Uterus (tissue), 4 donors: ENCODE data around the gene HSPA12B. TPM values are rescaled to one million over a fixed set of nuclear protein-coding genes. Genes with fewer than 3 reads are reported as not detected.

ENCODE experiments used
- DNase-seq, 2 donors: peaks; one replicate each; pipeline ENCODE4 v3.0.0-alpha.2; 2019 to 2020
- H3K27ac ChIP-seq, 2 donors: fragments of 200-600 bp; sonication (generic); 1 replicate in 1 of 2; 2 replicates in 1 of 2; pipeline ENCODE4 v1.5.1; 2016 to 2018
- H3K27me3 ChIP-seq, 2 donors: fragments of 200-600 bp; sonication (generic); one replicate each; pipeline ENCODE4 v1.5.1; 2018 to 2019; ENCODE audit warnings: control low read depth in 1 of 2
- H3K36me3 ChIP-seq, 2 donors: fragments of 200-600 bp; sonication (generic); one replicate each; pipeline ENCODE4 v1.5.1; 2019; ENCODE audit warnings: control low read depth in 1 of 2
- H3K4me1 ChIP-seq, 2 donors: fragments of 200-600 bp; sonication (generic); one replicate each; pipeline ENCODE4 v1.5.1; 2018 to 2019; ENCODE audit warnings: control low read depth in 1 of 2
- H3K4me3 ChIP-seq, 2 donors: fragments of 200-600 bp; sonication (generic); 1 replicate in 1 of 2; 2 replicates in 1 of 2; pipeline ENCODE4 v1.5.1; 2018 to 2019; ENCODE audit warnings: mild to moderate bottlenecking in 1 of 2
- H3K9me3 ChIP-seq, 2 donors: fragments of 200-600 bp; sonication (generic); one replicate each; pipeline ENCODE4 v1.5.1; 2019; ENCODE audit warnings: control low read depth in 1 of 2
- POLR2A ChIP-seq, 2 donors: fragments of 450-650 bp; IDR thresholded peaks; one replicate each; pipeline ENCODE4 v1.6.1; 2016; ENCODE audit warnings: antibody characterized with exemption in 2 of 2, mild to moderate bottlenecking in 1 of 2, moderate library complexity in 1 of 2
- intact Hi-C: fragments of 100-400 bp; cut with DNase I; formaldehyde crosslinking; loops from one replicate; pipeline ENCODE4 v1.15.1; 2023; ENCODE audit warnings: low total_unique reads
- total RNA-seq, 4 donors: library from RNA; depleted of rRNA in 3 of 4; stranded (reverse); fragments of >200 nt in 3 of 4; gene quantifications; one replicate each; pipeline versions ENCODE4 v1.1.0 to v1.2.4, GENCODE V29; 2014 to 2023
- TF ChIP-seq, protein P1 (sequence below), 4 experiments: fragments of 200-600 bp in 2 of 4; fragments of 450-650 bp in 2 of 4; sonication (generic) in 2 of 4; IDR thresholded peaks; one replicate each; pipeline ENCODE4 v1.5.1; 2016 to 2019; ENCODE audit warnings: antibody characterized with exemption in 4 of 4, mild to moderate bottlenecking in 2 of 4, moderate library complexity in 1 of 4
- donor health status: DM: yes; HTN: yes; CAD: no.

Gene HSPA12B
- total RNA-seq, 4 donors from 2014 or later = 4.7 to 46.2 (median 27.6) TPM

DNA sequence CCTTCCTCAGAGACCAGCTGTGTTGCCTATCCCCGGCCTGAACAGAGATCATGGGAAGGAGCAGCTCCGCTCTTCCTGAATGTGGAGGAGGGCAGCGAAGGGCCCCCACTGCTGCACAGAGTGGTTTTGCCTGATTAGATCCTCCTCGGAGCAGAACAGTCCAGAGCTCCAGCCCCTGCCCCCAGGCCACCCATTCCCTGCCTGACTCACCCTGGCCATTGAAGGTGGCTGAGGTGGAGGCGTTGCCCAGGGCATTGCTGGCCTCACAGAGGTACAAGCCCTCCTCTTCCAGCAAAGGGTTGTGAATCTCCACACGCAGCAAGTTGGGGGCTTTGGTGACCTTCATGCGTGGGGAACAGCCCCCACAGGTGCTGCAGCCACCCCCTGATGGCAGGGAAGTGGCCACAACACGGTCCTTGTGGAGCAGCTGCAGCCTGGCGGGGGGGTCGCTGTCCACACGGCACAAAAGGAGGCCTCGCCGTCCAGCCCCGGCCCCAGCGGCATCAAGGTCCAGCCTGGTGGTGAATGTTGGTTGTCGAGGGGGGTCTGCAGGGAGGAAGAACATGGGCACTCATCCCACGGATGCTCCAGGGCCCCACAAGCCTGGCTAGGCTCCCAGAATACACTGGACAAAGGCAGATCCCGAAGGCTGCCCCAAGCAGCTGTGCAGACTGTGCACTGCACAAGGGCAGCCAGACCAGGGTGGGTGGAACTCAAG, 34.7 kb upstream of the HSPA12B start:
- Histone ChIP-seq H3K27me3 (no peaks in the 10 kb centered on the region), H3K9me3 (no peaks in the 10 kb centered on the region), H3K4me1 (no peaks in the 10 kb centered on the region), H3K27ac (no peak overlapping the region), H3K4me3 (no peak overlapping the region), H3K36me3 (no peaks in the 10 kb centered on the region)
- TF ChIP-seq POLR2A (IDR thresholded peaks at IDR 0.05) = no peak
- TF ChIP-seq, protein P1, sequence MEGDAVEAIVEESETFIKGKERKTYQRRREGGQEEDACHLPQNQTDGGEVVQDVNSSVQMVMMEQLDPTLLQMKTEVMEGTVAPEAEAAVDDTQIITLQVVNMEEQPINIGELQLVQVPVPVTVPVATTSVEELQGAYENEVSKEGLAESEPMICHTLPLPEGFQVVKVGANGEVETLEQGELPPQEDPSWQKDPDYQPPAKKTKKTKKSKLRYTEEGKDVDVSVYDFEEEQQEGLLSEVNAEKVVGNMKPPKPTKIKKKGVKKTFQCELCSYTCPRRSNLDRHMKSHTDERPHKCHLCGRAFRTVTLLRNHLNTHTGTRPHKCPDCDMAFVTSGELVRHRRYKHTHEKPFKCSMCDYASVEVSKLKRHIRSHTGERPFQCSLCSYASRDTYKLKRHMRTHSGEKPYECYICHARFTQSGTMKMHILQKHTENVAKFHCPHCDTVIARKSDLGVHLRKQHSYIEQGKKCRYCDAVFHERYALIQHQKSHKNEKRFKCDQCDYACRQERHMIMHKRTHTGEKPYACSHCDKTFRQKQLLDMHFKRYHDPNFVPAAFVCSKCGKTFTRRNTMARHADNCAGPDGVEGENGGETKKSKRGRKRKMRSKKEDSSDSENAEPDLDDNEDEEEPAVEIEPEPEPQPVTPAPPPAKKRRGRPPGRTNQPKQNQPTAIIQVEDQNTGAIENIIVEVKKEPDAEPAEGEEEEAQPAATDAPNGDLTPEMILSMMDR (IDR thresholded peaks at IDR 0.05) = no peak
- intact Hi-C loops = no loop called here
- no peak for DNase-seq

DNA sequence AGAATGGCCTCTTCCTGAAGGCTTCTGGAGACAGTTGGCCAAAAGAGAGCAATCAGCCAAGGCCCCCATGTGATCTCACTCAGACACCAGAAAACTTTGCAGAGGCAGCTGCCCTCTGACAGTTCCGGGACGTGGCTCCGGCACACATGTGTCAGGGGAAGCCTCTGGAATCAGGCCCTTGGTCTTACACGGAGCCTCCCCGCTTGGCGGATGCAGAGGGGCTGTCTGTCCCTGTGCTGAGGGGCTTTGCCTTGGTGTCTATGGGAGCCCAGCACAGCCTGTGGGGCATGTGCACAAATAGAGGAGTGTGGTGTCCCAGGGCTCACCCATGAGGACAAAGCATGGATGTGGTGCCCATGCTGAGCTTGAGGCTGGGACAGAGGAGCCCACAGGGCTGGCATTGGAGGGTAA, 33.9 kb upstream of the HSPA12B start:
- intact Hi-C loops = no loop called here
- Histone ChIP-seq H3K4me3 (no peak overlapping the region), H3K27me3 (no peaks in the 10 kb centered on the region), H3K27ac (no peak overlapping the region), H3K4me1 (no peaks in the 10 kb centered on the region), H3K9me3 (no peaks in the 10 kb centered on the region), H3K36me3 (no peaks in the 10 kb centered on the region)
- TF ChIP-seq, protein P1 (IDR thresholded peaks at IDR 0.05) = no peak
- TF ChIP-seq POLR2A (IDR thresholded peaks at IDR 0.05) = no peak
- DNase-seq = no peak

DNA sequence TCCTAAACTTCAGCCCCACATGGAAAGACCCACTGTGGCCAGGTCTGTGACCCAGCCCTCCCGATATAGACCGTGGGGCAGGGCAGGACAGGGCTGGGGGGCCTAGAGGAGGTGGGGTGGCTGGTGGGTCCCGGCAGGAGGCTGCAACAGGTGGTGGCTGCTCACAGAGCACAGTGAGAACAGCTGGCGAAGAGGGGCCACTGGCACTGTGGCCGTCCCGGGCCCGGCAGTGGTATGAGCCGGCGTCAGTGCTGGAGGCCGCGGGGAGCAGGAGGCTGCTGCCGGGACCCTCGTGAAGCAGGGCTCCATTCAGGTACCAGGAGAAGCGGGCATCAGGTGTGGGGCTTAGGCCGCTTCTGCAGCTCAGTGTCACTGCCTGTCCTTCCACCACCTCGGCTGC, 33.4 kb upstream of the HSPA12B start:
- H3K36me3 ChIP-seq = no peaks in the 10 kb centered on the region
- DNase-seq = no peak
- no peaks in the 10 kb centered on the region for H3K9me3 ChIP-seq
- H3K27ac ChIP-seq = no peak overlapping the region
- intact Hi-C loops = no loop called here
- no peak for TF ChIP-seq POLR2A (IDR thresholded peaks at IDR 0.05)
- TF ChIP-seq, protein P1 (IDR thresholded peaks at IDR 0.05) = no peak
- H3K4me1 ChIP-seq = no peaks in the 10 kb centered on the region
- no peaks in the 10 kb centered on the region for H3K27me3 ChIP-seq
- H3K4me3 ChIP-seq = no peak overlapping the region

DNA sequence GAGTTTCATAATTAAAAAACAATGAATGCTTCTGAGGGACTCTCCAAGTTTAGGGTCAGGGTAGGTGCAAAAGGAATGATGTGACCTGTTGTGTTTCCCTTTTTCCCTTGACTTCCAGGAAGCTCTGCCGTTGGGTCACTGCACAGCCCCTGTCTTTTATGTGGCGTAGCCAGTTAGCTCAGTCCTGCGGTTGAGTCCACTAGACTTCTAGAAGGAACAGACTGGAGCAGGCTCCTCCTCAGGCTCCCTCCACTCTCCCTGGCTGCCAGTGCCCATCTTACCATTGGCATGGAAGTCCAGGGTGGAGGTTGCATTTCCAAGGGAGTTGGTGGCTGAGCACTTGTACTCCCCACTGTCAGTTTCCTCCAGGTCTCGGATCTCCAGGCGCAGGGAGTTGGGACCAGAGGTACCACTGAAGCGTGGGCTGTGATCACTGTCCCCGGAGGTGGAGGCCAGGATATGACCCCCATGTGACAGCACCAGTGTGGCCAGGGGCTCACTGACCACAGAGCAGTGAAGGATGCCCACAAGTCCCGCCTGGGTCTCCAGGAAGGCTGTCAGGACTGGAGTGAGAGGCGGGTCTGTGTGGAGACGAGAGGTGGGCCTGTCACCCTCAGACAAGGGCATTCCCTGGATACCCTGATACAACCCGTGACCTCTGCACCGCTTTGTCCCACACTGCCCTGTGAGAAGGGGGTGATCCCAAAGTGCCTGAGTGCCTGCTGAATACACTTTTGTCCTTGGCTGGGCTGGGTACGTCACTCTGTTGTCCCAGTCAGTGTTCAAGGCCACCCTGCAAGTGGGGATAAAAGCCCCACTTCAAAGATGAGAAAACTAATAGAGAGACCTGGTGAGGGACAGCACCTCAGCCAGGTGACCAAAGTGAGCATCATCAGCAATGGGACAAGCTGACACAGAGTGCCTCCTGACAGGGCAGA, 31.2 kb upstream of the HSPA12B start:
- no peaks in the 10 kb centered on the region for H3K9me3 ChIP-seq
- DNase-seq = no peak
- H3K4me1 ChIP-seq = no peaks in the 10 kb centered on the region
- intact Hi-C loops = no loop called here
- H3K27ac ChIP-seq = no peak overlapping the region
- TF ChIP-seq, protein P1 (IDR thresholded peaks at IDR 0.05) = no peak
- TF ChIP-seq POLR2A (IDR thresholded peaks at IDR 0.05) = no peak
- no peaks in the 10 kb centered on the region for H3K27me3 ChIP-seq
- no peaks in the 10 kb centered on the region for H3K36me3 ChIP-seq
- H3K4me3 ChIP-seq = no peak overlapping the region
